ENCODE measurements around the gene WSCD2.
"Not testable (repeated sequence)": the region's sequence is repeated elsewhere in the genome, so short reads cannot be mapped to it uniquely, and the experiment has no call there.

WSCD2 gene

DNA sequence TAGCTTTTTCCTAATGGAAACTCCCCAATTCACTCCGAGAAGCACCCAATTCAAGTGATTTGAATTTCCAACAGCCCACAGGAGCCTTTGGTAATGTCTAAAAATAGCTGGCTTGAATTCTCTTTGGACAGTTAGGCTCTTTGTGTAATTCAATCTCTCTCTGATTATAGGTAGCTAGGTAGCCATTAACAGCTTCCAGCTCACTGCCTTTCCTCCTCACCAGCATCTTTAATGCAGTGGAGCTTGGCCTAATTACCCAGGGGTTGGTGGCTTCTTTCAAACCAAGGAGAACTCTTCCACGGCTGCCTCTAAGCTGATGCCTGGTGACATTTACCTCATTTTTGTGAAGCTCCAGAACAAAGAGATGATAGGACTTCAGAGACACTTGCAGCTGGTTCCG, 86.4 kb downstream of the WSCD2 start:
- H3K4me3 ChIP-seq (ENCODE audit: insufficient read depth, low read depth, low read length, poor library complexity, severe bottlenecking) = no peak overlapping the region
- no peaks in the 10 kb centered on the region for H3K36me3 ChIP-seq (ENCODE audit: control insufficient read depth, insufficient read depth, low read length)
- H3K9me3 ChIP-seq (ENCODE audit: control insufficient read depth, low read length) = no peaks in the 10 kb centered on the region
- H3K27me3 ChIP-seq (replicated peaks; ENCODE audit: control insufficient read depth, insufficient read depth, low read length, poor library complexity, severe bottlenecking) = peaks cover 3% of the 10 kb centered on the region
- H3K4me1 ChIP-seq (ENCODE audit: control insufficient read depth, insufficient read depth, low read length, poor library complexity, severe bottlenecking) = no peaks in the 10 kb centered on the region
- DNase-seq = no peak
- H3K27ac ChIP-seq (ENCODE audit: insufficient read depth, low read length, poor library complexity, severe bottlenecking) = no peak overlapping the region

DNA sequence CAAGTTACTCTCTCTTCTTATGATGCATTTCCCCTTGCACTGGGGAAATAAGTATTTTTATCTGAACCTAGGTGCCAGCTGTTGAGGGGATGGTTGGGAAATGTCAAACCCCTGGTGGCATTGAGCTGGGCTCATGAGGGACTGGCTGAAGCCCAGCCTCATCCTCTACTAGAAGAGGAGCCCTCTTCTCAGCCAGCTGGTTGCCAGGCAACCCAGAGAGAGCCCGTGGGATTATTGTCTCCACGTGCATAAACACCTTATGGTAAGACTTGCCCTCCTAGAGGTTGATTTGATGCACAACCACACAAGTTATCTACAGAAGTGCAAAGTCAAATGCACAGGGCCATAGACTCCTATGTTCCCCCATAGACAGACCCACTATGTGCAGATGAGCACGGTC, 89.8 kb downstream of the WSCD2 start:
- H3K4me3 ChIP-seq (ENCODE audit: insufficient read depth, low read depth, low read length, poor library complexity, severe bottlenecking) = no peak overlapping the region
- H3K4me1 ChIP-seq (ENCODE audit: control insufficient read depth, insufficient read depth, low read length, poor library complexity, severe bottlenecking) = no peaks in the 10 kb centered on the region
- H3K27me3 ChIP-seq (replicated peaks; ENCODE audit: control insufficient read depth, insufficient read depth, low read length, poor library complexity, severe bottlenecking) = no peaks in the 10 kb centered on the region
- no peaks in the 10 kb centered on the region for H3K36me3 ChIP-seq (ENCODE audit: control insufficient read depth, insufficient read depth, low read length)
- no peak overlapping the region for H3K27ac ChIP-seq (ENCODE audit: insufficient read depth, low read length, poor library complexity, severe bottlenecking)
- H3K9me3 ChIP-seq (ENCODE audit: control insufficient read depth, low read length) = no peaks in the 10 kb centered on the region
- no peak for DNase-seq

DNA sequence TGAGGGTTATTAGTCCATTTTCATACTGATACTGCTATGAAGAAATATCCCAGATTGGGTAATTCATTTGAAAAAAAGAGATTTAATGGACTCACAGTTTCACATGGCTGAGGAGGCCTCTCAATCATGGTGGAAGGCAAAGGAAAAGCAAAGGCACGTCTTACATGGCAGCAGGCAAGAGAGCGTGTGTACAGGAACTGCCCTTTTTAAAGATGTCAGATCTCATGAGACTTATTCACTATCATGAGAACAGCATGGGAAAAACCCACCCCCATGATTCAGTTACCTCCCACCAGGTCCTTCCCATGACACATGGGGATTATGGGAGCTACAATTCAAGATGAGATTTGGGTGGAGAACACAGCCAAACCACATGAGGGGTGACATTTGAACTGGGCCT, 96.0 kb downstream of the WSCD2 start:
- not testable (repeated sequence) for H3K27ac ChIP-seq (ENCODE audit: insufficient read depth, low read length, poor library complexity, severe bottlenecking); H3K4me1 ChIP-seq (ENCODE audit: control insufficient read depth, insufficient read depth, low read length, poor library complexity, severe bottlenecking); H3K27me3 ChIP-seq (replicated peaks; ENCODE audit: control insufficient read depth, insufficient read depth, low read length, poor library complexity, severe bottlenecking); H3K4me3 ChIP-seq (ENCODE audit: insufficient read depth, low read depth, low read length, poor library complexity, severe bottlenecking); H3K36me3 ChIP-seq (ENCODE audit: control insufficient read depth, insufficient read depth, low read length); H3K9me3 ChIP-seq (ENCODE audit: control insufficient read depth, low read length); DNase-seq

DNA sequence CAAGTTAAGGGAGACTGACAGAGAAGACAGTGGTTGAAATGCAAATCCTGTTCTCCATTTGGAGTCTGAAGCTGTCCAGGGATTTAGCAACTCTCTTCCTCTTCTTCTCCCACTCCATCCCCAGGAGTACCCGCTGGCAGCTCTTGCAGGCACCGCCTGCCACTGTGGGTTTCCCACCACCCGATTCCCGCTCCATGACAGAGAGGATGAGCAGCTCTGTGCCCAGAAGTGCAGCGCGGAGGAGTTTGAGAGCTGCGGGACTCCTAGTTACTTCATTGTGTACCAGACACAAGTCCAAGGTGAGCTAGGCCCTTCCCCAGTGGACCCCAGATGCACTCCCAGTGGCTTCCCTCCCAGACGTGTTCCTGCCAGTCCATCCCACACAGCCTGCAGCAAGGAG, 97.8 kb downstream of the WSCD2 start:
- no peaks in the 10 kb centered on the region for H3K27me3 ChIP-seq (replicated peaks; ENCODE audit: control insufficient read depth, insufficient read depth, low read length, poor library complexity, severe bottlenecking)
- H3K4me1 ChIP-seq (ENCODE audit: control insufficient read depth, insufficient read depth, low read length, poor library complexity, severe bottlenecking) = no peaks in the 10 kb centered on the region
- H3K27ac ChIP-seq (ENCODE audit: insufficient read depth, low read length, poor library complexity, severe bottlenecking) = no peak overlapping the region
- no peaks in the 10 kb centered on the region for H3K9me3 ChIP-seq (ENCODE audit: control insufficient read depth, low read length)
- no peak for DNase-seq
- H3K36me3 ChIP-seq (ENCODE audit: control insufficient read depth, insufficient read depth, low read length) = no peaks in the 10 kb centered on the region
- H3K4me3 ChIP-seq (ENCODE audit: insufficient read depth, low read depth, low read length, poor library complexity, severe bottlenecking) = no peak overlapping the region

DNA sequence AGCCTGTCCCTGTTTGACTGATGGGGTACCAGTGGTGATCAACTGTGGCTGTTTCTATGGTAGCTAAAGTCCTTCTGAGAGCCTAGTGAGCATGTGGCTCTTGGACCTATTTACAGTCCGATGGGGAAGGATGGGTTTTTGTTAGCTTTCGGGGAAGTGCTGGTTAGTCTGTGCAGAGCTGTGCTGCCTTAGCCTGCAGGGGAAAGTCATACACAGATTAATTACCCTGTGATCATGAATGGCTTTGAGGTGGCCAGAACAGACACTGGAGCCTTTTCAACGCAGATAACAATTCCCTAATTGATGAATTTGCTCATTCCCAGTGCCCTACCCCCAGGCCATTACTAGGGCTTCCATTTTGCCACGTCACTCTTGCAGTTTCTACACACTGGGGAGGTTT, 99.7 kb downstream of the WSCD2 start:
- Histone ChIP-seq H3K27ac (ENCODE audit: insufficient read depth, low read length, poor library complexity, severe bottlenecking) (no peak overlapping the region), H3K4me1 (ENCODE audit: control insufficient read depth, insufficient read depth, low read length, poor library complexity, severe bottlenecking) (no peaks in the 10 kb centered on the region), H3K27me3 (replicated peaks; ENCODE audit: control insufficient read depth, insufficient read depth, low read length, poor library complexity, severe bottlenecking) (no peaks in the 10 kb centered on the region), H3K9me3 (ENCODE audit: control insufficient read depth, low read length) (no peaks in the 10 kb centered on the region), H3K36me3 (ENCODE audit: control insufficient read depth, insufficient read depth, low read length) (no peaks in the 10 kb centered on the region), H3K4me3 (ENCODE audit: insufficient read depth, low read depth, low read length, poor library complexity, severe bottlenecking) (no peak overlapping the region)
- no peak for DNase-seq

DNA sequence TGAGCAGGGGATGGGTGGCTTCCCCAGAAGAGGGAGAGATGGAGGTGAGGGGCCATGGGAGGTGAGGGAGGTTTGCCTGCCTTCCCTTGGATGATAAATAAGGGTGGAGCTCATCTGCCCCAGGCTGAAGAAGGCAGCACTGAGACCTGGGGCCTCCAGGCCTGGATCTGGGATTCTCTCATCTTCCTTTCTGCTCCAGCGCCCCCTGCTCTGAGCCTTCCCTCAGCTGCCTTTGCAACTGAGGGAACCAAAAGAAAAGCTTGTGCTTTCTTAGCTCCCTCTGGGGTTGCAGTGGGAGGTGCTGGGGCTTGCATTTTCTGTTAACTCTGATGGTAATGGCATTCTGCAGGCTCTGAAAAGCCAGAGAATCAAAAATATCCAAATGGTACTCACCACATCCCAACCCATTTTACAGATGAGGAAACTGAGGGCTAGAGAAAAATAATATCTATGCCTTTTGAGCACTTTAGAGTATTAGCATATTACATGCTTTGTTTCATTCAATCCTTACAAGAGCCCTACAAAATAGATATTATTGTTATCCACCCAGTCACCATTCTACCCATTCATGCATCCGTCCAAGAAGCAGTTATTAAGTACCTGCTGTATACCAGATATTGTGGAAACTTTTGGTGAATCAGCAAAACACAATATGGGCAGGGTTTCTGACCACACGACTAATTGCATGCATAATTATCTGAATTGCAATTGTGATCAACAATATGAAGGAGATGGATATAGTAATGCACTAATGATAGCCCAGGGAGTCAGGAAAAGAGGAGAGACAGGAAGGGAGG, 102.2 kb downstream of the WSCD2 start:
- no peaks in the 10 kb centered on the region for H3K9me3 ChIP-seq (ENCODE audit: control insufficient read depth, low read length)
- no peak overlapping the region for H3K4me3 ChIP-seq (ENCODE audit: insufficient read depth, low read depth, low read length, poor library complexity, severe bottlenecking)
- H3K27me3 ChIP-seq (replicated peaks; ENCODE audit: control insufficient read depth, insufficient read depth, low read length, poor library complexity, severe bottlenecking) = no peaks in the 10 kb centered on the region
- no peak overlapping the region for H3K27ac ChIP-seq (ENCODE audit: insufficient read depth, low read length, poor library complexity, severe bottlenecking)
- H3K4me1 ChIP-seq (ENCODE audit: control insufficient read depth, insufficient read depth, low read length, poor library complexity, severe bottlenecking) = no peaks in the 10 kb centered on the region
- no peak for DNase-seq
- no peaks in the 10 kb centered on the region for H3K36me3 ChIP-seq (ENCODE audit: control insufficient read depth, insufficient read depth, low read length)

DNA sequence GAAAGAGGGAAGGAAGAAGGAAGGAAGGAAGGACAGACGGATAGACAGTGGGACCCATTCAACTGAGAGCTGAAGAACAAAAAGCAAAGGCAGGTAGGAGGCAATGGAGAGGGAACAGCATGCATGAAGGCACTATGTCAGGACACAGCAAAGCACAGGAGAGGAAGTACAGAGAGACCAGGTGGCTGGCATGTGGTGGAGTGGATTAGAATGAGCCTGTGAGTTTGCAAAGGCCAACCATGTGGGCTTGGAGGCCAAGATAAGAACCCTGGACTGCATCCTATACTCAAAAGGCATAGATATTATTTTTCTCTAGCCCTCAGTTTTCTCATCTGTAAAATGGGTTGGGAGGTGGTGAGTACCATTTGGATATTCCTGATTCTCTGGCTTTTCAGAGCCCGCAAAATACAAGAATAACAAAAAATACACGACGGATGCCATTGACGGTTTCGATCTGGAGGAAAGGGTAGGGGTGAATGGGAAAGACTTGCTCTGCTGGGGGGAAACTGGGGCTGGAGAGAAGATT, 102.9 kb downstream of the WSCD2 start:
- Histone ChIP-seq H3K4me1 (ENCODE audit: control insufficient read depth, insufficient read depth, low read length, poor library complexity, severe bottlenecking) (no peaks in the 10 kb centered on the region), H3K4me3 (ENCODE audit: insufficient read depth, low read depth, low read length, poor library complexity, severe bottlenecking) (no peak overlapping the region), H3K36me3 (ENCODE audit: control insufficient read depth, insufficient read depth, low read length) (no peaks in the 10 kb centered on the region), H3K9me3 (ENCODE audit: control insufficient read depth, low read length) (no peaks in the 10 kb centered on the region), H3K27me3 (replicated peaks; ENCODE audit: control insufficient read depth, insufficient read depth, low read length, poor library complexity, severe bottlenecking) (no peaks in the 10 kb centered on the region), H3K27ac (ENCODE audit: insufficient read depth, low read length, poor library complexity, severe bottlenecking) (no peak overlapping the region)
- DNase-seq = no peak

DNA sequence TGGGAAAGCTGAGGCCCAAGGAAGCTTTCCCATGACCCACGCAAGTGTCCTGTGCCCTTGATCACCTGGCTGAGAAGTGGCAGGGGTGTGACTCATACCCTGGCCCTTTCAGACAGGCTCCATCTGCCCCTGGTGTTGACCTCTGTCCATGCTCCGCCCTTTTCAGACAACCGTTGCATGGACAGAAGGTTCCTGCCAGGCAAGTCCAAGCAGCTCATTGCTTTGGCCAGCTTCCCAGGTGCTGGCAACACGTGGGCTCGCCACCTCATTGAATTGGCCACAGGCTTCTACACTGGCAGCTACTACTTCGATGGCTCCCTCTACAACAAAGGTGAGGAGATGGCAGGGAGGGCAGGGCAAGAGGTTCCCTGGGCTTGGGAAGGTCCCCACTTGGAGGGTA, 103.5 kb downstream of the WSCD2 start:
- Histone ChIP-seq H3K27me3 (replicated peaks; ENCODE audit: control insufficient read depth, insufficient read depth, low read length, poor library complexity, severe bottlenecking) (no peaks in the 10 kb centered on the region), H3K36me3 (ENCODE audit: control insufficient read depth, insufficient read depth, low read length) (no peaks in the 10 kb centered on the region), H3K4me3 (ENCODE audit: insufficient read depth, low read depth, low read length, poor library complexity, severe bottlenecking) (no peak overlapping the region), H3K27ac (ENCODE audit: insufficient read depth, low read length, poor library complexity, severe bottlenecking) (no peak overlapping the region), H3K9me3 (ENCODE audit: control insufficient read depth, low read length) (no peaks in the 10 kb centered on the region), H3K4me1 (ENCODE audit: control insufficient read depth, insufficient read depth, low read length, poor library complexity, severe bottlenecking) (no peaks in the 10 kb centered on the region)
- no peak for DNase-seq

DNA sequence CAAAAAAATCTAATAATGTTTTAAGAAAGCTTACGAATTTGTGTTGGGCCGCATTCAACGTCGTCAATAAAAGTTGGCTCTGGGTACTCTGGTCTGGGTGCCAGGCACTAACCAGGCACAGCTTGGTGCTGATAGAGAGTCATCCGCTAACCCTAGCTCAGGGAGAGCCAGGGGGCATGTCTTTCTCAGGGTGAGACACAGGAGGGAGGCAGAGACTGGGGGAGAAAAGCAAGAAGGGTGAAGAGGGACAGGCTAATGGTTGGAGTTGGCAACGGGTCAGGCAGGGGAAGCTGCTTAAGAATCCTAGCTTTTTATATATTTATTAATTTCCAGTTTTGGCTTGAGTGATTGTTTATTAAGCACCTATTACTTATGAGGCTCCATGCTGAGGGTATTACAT, 105.1 kb downstream of the WSCD2 start:
- DNase-seq = no peak
- Histone ChIP-seq H3K9me3 (ENCODE audit: control insufficient read depth, low read length) (no peaks in the 10 kb centered on the region), H3K27ac (ENCODE audit: insufficient read depth, low read length, poor library complexity, severe bottlenecking) (no peak overlapping the region), H3K4me1 (ENCODE audit: control insufficient read depth, insufficient read depth, low read length, poor library complexity, severe bottlenecking) (no peaks in the 10 kb centered on the region), H3K36me3 (ENCODE audit: control insufficient read depth, insufficient read depth, low read length) (no peaks in the 10 kb centered on the region), H3K4me3 (ENCODE audit: insufficient read depth, low read depth, low read length, poor library complexity, severe bottlenecking) (no peak overlapping the region), H3K27me3 (replicated peaks; ENCODE audit: control insufficient read depth, insufficient read depth, low read length, poor library complexity, severe bottlenecking) (no peaks in the 10 kb centered on the region)

DNA sequence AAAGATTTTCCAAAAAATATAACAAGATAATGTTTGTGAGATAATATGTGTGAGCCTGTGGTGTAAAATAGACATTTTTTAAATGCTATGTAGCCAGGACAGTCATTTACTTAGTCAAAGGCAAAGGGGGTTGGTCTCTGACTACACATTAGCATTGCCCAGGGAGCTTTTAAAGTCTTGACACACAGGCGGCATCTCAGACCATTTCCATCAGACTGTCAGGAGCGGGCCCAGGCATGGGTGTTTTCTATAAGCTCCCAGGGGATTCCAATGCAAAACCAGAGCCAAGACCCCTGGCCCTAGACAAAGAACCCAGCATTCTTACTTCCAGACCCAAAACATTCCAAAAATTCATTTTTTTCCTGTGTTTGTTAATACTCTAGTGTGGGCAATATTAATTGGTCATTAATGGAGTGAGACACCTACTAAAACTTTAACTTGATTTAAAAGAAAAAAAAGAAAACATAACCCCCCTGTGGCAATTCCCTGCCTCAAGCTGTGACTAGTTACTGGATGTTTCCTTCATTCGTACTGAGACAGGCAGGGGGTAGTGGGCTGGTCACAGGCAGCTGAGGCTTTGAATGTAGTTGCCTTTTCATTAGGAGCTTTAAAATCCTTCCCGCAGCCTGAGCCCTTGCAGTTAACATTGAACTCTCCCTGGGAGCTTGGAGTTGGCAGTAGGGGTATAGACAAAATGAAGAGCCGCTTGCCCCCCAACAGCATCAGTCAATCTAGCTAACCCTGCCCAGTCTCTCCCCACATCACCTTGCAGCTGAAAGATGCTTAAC, 106.3 kb downstream of the WSCD2 start:
- Histone ChIP-seq H3K9me3 (ENCODE audit: control insufficient read depth, low read length) (no peaks in the 10 kb centered on the region), H3K27me3 (replicated peaks; ENCODE audit: control insufficient read depth, insufficient read depth, low read length, poor library complexity, severe bottlenecking) (no peaks in the 10 kb centered on the region), H3K36me3 (ENCODE audit: control insufficient read depth, insufficient read depth, low read length) (no peaks in the 10 kb centered on the region), H3K27ac (ENCODE audit: insufficient read depth, low read length, poor library complexity, severe bottlenecking) (no peak overlapping the region), H3K4me3 (ENCODE audit: insufficient read depth, low read depth, low read length, poor library complexity, severe bottlenecking) (no peak overlapping the region), H3K4me1 (ENCODE audit: control insufficient read depth, insufficient read depth, low read length, poor library complexity, severe bottlenecking) (no peaks in the 10 kb centered on the region)
- no peak for DNase-seq

Measured in effector memory CD4-positive, alpha-beta T cell (primary cell).